ENCODE measurements around the gene FCGR3B. TPM values are rescaled to one million over a fixed set of nuclear protein-coding genes. Genes with fewer than 3 reads are reported as not detected.
"Not testable (repeated sequence)": the region's sequence is repeated elsewhere in the genome, so short reads cannot be mapped to it uniquely, and the experiment has no call there.

Gene FCGR3B
- 2.6 TPM for total RNA-seq

- Histone ChIP-seq H3K9me3 (ENCODE audit: control insufficient read depth in 3 of 3, low read length in 3 of 3) (no peaks in the 10 kb centered on the region), H3K27me3 (ENCODE audit: control insufficient read depth in 3 of 3, insufficient read depth in 3 of 3, low read length in 3 of 3) (no peaks in the 10 kb centered on the region), H3K36me3 (ENCODE audit: control insufficient read depth in 3 of 3, insufficient read depth in 3 of 3, low read length in 3 of 3) (no peaks in the 10 kb centered on the region), H3K4me1 (ENCODE audit: control insufficient read depth in 3 of 3, insufficient read depth in 3 of 3, low read length in 3 of 3) (no peaks in the 10 kb centered on the region), H3K27ac (ENCODE audit: low read depth, low read length) (no peak within 1 kb of the TSS), H3K4me3 (ENCODE audit: low read length in 3 of 3) (no peak within 1 kb of the TSS), H3K9ac (ENCODE audit: low read depth in 1 of 3, low read length in 3 of 3) (no peak within 1 kb of the TSS)
These were observed at the start of gene FCGR3B for GRCh38 chr1:161631076-161631475. Gene FCGR3B (minus strand): TSS chr1:161631176. CDS start chr1:161631094, 82 bp downstream.

- H3K4me1 ChIP-seq (ENCODE audit: control insufficient read depth in 3 of 3, insufficient read depth in 3 of 3, low read length in 3 of 3), result no peaks in the 10 kb centered on the region
- H3K36me3 ChIP-seq (ENCODE audit: control insufficient read depth in 3 of 3, insufficient read depth in 3 of 3, low read length in 3 of 3), result no peaks in the 10 kb centered on the region
- no peak overlapping the region for H3K27ac ChIP-seq (ENCODE audit: low read depth, low read length)
- no peaks in the 10 kb centered on the region for H3K9me3 ChIP-seq (ENCODE audit: control insufficient read depth in 3 of 3, low read length in 3 of 3)
- no peak overlapping the region for H3K4me3 ChIP-seq (ENCODE audit: low read length in 3 of 3)
- peaks cover 0 to 8% (median 0%) of the 10 kb centered on the region in 3 donors for H3K27me3 ChIP-seq (ENCODE audit: control insufficient read depth in 3 of 3, insufficient read depth in 3 of 3, low read length in 3 of 3)
- H3K9ac ChIP-seq (ENCODE audit: low read depth in 1 of 3, low read length in 3 of 3), result no peak overlapping the region
These were observed 47.5 kb upstream of the FCGR3B start for GRCh38 chr1:161678500-161678899.

DNA sequence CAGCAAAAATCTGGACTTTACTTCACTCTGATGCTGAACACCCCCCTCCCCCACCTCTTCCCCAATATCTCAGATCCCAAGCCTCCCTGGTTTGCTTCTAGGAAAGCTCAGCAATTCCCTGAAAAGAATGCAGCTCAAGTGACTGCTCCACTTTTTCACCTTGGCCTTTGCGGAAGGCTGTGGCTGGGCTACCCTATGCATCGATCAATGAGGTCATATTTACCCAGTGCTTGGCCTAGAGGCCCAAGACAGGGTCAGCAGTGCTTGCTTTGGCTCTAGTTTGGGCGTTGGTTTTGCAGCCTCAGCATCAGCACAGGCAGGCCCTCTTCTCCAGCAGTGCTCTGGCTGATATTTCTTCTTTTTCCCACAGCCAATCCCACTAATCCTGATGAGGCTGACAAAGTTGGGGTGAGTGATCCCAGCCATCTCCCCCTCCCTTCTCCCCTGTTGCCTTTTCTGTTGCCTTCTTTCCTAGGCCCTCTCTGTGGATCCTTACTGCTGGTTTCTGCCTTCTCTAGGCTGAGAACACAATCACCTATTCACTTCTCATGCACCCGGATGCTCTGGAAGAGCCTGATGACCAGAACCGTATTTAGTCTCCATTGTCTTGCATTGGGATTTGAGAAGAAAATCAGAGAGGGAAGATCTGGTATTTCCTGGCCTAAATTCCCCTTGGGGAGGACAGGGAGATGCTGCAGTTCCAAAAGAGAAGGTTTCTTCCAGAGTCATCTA, 46.1 kb upstream of the FCGR3B start:
- Histone ChIP-seq H3K9ac (ENCODE audit: low read depth in 1 of 3, low read length in 3 of 3) (no peak overlapping the region), H3K27me3 (ENCODE audit: control insufficient read depth in 3 of 3, insufficient read depth in 3 of 3, low read length in 3 of 3) (peaks cover 0 to 8% (median 0%) of the 10 kb centered on the region in 3 donors), H3K36me3 (ENCODE audit: control insufficient read depth in 3 of 3, insufficient read depth in 3 of 3, low read length in 3 of 3) (no peaks in the 10 kb centered on the region)

GRCh38 chr1:161676441-161676840, 45.5 kb upstream of the FCGR3B start:
- no peaks in the 10 kb centered on the region for H3K4me1 ChIP-seq (ENCODE audit: control insufficient read depth in 3 of 3, insufficient read depth in 3 of 3, low read length in 3 of 3)
- H3K9ac ChIP-seq (ENCODE audit: low read depth in 1 of 3, low read length in 3 of 3), result no peak overlapping the region
- H3K4me3 ChIP-seq (ENCODE audit: low read length in 3 of 3), result no peak overlapping the region
- no peaks in the 10 kb centered on the region for H3K36me3 ChIP-seq (ENCODE audit: control insufficient read depth in 3 of 3, insufficient read depth in 3 of 3, low read length in 3 of 3)
- no peak overlapping the region for H3K27ac ChIP-seq (ENCODE audit: low read depth, low read length)
- no peaks in the 10 kb centered on the region for H3K9me3 ChIP-seq (ENCODE audit: control insufficient read depth in 3 of 3, low read length in 3 of 3)
- H3K27me3 ChIP-seq (ENCODE audit: control insufficient read depth in 3 of 3, insufficient read depth in 3 of 3, low read length in 3 of 3), result peaks cover 0 to 8% (median 0%) of the 10 kb centered on the region in 3 donors

More for the DNA sequence above, 46.1 kb upstream of the FCGR3B start:
- Histone ChIP-seq H3K4me3 (ENCODE audit: low read length in 3 of 3) (no peak overlapping the region), H3K27ac (ENCODE audit: low read depth, low read length) (no peak overlapping the region), H3K9me3 (ENCODE audit: control insufficient read depth in 3 of 3, low read length in 3 of 3) (no peaks in the 10 kb centered on the region), H3K4me1 (ENCODE audit: control insufficient read depth in 3 of 3, insufficient read depth in 3 of 3, low read length in 3 of 3) (no peaks in the 10 kb centered on the region)

- H3K9ac ChIP-seq (ENCODE audit: low read depth in 1 of 3, low read length in 3 of 3), result not testable (repeated sequence)
These were observed 43.9 kb upstream of the FCGR3B start for GRCh38 chr1:161674908-161675307.

DNA sequence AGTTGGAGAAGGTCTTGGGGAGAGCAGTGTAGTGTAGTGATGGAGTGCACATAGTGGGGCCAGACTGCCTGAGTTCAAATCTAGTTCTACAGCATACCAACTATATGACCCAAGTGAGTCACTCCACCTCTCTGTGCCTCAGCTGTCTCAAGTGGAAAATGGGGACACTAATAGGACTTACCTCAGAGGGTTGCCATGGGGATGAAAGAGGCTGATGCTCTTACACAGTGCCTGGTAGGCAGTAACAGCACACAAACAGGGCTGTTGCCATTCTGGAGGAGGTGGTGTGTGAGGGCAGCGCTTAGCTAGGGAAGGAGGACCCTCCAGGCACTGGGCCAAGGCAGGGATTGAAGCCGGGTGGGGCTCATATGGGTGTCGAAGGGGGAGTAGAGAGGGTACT, 43.5 kb upstream of the FCGR3B start:
- not testable (repeated sequence) for H3K9ac ChIP-seq (ENCODE audit: low read depth in 1 of 3, low read length in 3 of 3); H3K9me3 ChIP-seq (ENCODE audit: control insufficient read depth in 3 of 3, low read length in 3 of 3); H3K27ac ChIP-seq (ENCODE audit: low read depth, low read length); H3K36me3 ChIP-seq (ENCODE audit: control insufficient read depth in 3 of 3, insufficient read depth in 3 of 3, low read length in 3 of 3); H3K4me1 ChIP-seq (ENCODE audit: control insufficient read depth in 3 of 3, insufficient read depth in 3 of 3, low read length in 3 of 3); H3K27me3 ChIP-seq (ENCODE audit: control insufficient read depth in 3 of 3, insufficient read depth in 3 of 3, low read length in 3 of 3); H3K4me3 ChIP-seq (ENCODE audit: low read length in 3 of 3)

More at GRCh38 chr1:161674908-161675307, 43.9 kb upstream of the FCGR3B start:
- not testable (repeated sequence) for H3K4me1 ChIP-seq (ENCODE audit: control insufficient read depth in 3 of 3, insufficient read depth in 3 of 3, low read length in 3 of 3); H3K36me3 ChIP-seq (ENCODE audit: control insufficient read depth in 3 of 3, insufficient read depth in 3 of 3, low read length in 3 of 3); H3K4me3 ChIP-seq (ENCODE audit: low read length in 3 of 3); H3K27me3 ChIP-seq (ENCODE audit: control insufficient read depth in 3 of 3, insufficient read depth in 3 of 3, low read length in 3 of 3); H3K9me3 ChIP-seq (ENCODE audit: control insufficient read depth in 3 of 3, low read length in 3 of 3); H3K27ac ChIP-seq (ENCODE audit: low read depth, low read length)

- not testable (repeated sequence) for H3K9ac ChIP-seq (ENCODE audit: low read depth in 1 of 3, low read length in 3 of 3); H3K4me3 ChIP-seq (ENCODE audit: low read length in 3 of 3); H3K4me1 ChIP-seq (ENCODE audit: control insufficient read depth in 3 of 3, insufficient read depth in 3 of 3, low read length in 3 of 3); H3K36me3 ChIP-seq (ENCODE audit: control insufficient read depth in 3 of 3, insufficient read depth in 3 of 3, low read length in 3 of 3); H3K27me3 ChIP-seq (ENCODE audit: control insufficient read depth in 3 of 3, insufficient read depth in 3 of 3, low read length in 3 of 3); H3K9me3 ChIP-seq (ENCODE audit: control insufficient read depth in 3 of 3, low read length in 3 of 3); H3K27ac ChIP-seq (ENCODE audit: low read depth, low read length)
These were observed 42.5 kb upstream of the FCGR3B start for GRCh38 chr1:161673437-161673836.

DNA sequence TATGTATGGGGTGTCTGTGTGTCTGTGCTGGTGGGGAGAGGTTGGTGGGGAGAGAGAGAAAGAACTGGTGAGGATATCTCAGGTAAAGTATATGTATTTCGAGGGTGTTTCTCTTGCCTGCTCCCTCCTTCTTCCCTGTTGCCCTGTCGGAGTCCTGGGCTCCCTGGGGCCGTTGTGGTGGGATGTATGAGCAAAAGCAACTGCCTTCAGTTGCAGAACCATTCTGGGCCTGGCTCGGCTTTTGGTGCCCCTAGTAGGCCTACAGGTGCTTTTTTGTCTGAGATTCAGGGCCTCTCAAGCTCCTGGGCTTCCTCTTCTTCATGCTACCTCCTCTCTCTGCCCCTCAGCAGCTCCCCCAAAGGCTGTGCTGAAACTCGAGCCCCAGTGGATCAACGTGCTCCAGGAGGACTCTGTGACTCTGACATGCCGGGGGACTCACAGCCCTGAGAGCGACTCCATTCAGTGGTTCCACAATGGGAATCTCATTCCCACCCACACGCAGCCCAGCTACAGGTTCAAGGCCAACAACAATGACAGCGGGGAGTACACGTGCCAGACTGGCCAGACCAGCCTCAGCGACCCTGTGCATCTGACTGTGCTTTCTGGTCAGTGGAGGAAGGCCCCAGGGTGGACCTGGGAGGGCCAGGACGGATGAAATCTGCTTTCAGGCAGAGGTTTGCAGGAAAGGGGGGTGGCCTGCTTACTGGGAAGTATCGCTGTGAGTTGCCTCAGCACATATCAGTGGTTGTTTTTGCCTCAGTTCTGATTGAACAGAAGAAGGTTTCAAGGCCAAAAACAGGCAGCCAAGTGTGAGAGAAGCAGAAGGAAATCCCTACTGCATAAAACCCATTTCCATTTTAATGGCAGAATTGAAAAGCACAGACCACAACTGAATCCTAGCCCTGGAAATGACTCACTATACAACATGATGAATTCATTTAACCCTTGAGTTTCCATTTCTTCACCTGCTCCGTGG, 40.4 kb upstream of the FCGR3B start:
- not testable (repeated sequence) for H3K27ac ChIP-seq (ENCODE audit: low read depth, low read length); H3K4me1 ChIP-seq (ENCODE audit: control insufficient read depth in 3 of 3, insufficient read depth in 3 of 3, low read length in 3 of 3); H3K36me3 ChIP-seq (ENCODE audit: control insufficient read depth in 3 of 3, insufficient read depth in 3 of 3, low read length in 3 of 3); H3K9me3 ChIP-seq (ENCODE audit: control insufficient read depth in 3 of 3, low read length in 3 of 3); H3K27me3 ChIP-seq (ENCODE audit: control insufficient read depth in 3 of 3, insufficient read depth in 3 of 3, low read length in 3 of 3); H3K9ac ChIP-seq (ENCODE audit: low read depth in 1 of 3, low read length in 3 of 3); H3K4me3 ChIP-seq (ENCODE audit: low read length in 3 of 3)

GRCh38 chr1:161664689-161665088, 33.7 kb upstream of the FCGR3B start:
- not testable (repeated sequence) for H3K27me3 ChIP-seq (ENCODE audit: control insufficient read depth in 3 of 3, insufficient read depth in 3 of 3, low read length in 3 of 3); H3K9me3 ChIP-seq (ENCODE audit: control insufficient read depth in 3 of 3, low read length in 3 of 3); H3K9ac ChIP-seq (ENCODE audit: low read depth in 1 of 3, low read length in 3 of 3); H3K36me3 ChIP-seq (ENCODE audit: control insufficient read depth in 3 of 3, insufficient read depth in 3 of 3, low read length in 3 of 3); H3K4me3 ChIP-seq (ENCODE audit: low read length in 3 of 3); H3K4me1 ChIP-seq (ENCODE audit: control insufficient read depth in 3 of 3, insufficient read depth in 3 of 3, low read length in 3 of 3); H3K27ac ChIP-seq (ENCODE audit: low read depth, low read length)

- not testable (repeated sequence) for H3K4me1 ChIP-seq (ENCODE audit: control insufficient read depth in 3 of 3, insufficient read depth in 3 of 3, low read length in 3 of 3); H3K4me3 ChIP-seq (ENCODE audit: low read length in 3 of 3); H3K27ac ChIP-seq (ENCODE audit: low read depth, low read length); H3K9ac ChIP-seq (ENCODE audit: low read depth in 1 of 3, low read length in 3 of 3); H3K36me3 ChIP-seq (ENCODE audit: control insufficient read depth in 3 of 3, insufficient read depth in 3 of 3, low read length in 3 of 3); H3K27me3 ChIP-seq (ENCODE audit: control insufficient read depth in 3 of 3, insufficient read depth in 3 of 3, low read length in 3 of 3); H3K9me3 ChIP-seq (ENCODE audit: control insufficient read depth in 3 of 3, low read length in 3 of 3)
These were observed 32.6 kb upstream of the FCGR3B start for GRCh38 chr1:161663569-161663968.
